ENCODE measurements around the gene ZNF48.

Gene ZNF48

GRCh38 chr16:30447512-30448226 lies 52.4 kb downstream of the ZNF48 start:
- no peak for ATAC-seq
- TF ChIP-seq GLIS3 (CRISPR knock-in tag; IDR thresholded peaks at IDR 0.05) = no peak
- TF ChIP-seq SNAI2 (CRISPR knock-in tag; IDR thresholded peaks at IDR 0.05) = no peak
- no peak for TF ChIP-seq ZNF70 (CRISPR knock-in tag; IDR thresholded peaks at IDR 0.05)
- TF ChIP-seq PPARA (CRISPR knock-in tag; IDR thresholded peaks at IDR 0.05; ENCODE audit: borderline replicate concordance) = no peak
- TF ChIP-seq ZFP3 (CRISPR knock-in tag; IDR thresholded peaks at IDR 0.05) = no peak
- TF ChIP-seq ISL1 (CRISPR knock-in tag; IDR thresholded peaks at IDR 0.05) = no peak
- no peak for TF ChIP-seq ARNTL (CRISPR knock-in tag; IDR thresholded peaks at IDR 0.05; ENCODE audit: borderline replicate concordance, low read depth)
- no peak for TF ChIP-seq PATZ1 (CRISPR knock-in tag; IDR thresholded peaks at IDR 0.05; ENCODE audit: borderline replicate concordance)
- no peak for TF ChIP-seq CREB5 (CRISPR knock-in tag; IDR thresholded peaks at IDR 0.05; ENCODE audit: low read depth)
- no peak for TF ChIP-seq RARB (CRISPR knock-in tag; IDR thresholded peaks at IDR 0.05)
- TF ChIP-seq TOX (CRISPR knock-in tag; IDR thresholded peaks at IDR 0.05; ENCODE audit: borderline replicate concordance) = no peak
- TF ChIP-seq TCF4 (CRISPR knock-in tag; IDR thresholded peaks at IDR 0.05; ENCODE audit: borderline replicate concordance) = no peak
- TF ChIP-seq TSHZ2 (CRISPR knock-in tag; IDR thresholded peaks at IDR 0.05) = no peak
- TF ChIP-seq BACH2 (CRISPR knock-in tag; IDR thresholded peaks at IDR 0.05; ENCODE audit: borderline replicate concordance) = no peak
- TF ChIP-seq ZNF565 (CRISPR knock-in tag; conservative IDR thresholded peaks at IDR 0.05; ENCODE audit: low read depth) = no peak
- no peak for TF ChIP-seq ZC3H10 (CRISPR knock-in tag; IDR thresholded peaks at IDR 0.05)

- no peak for ATAC-seq
- TF ChIP-seq CSDC2 (CRISPR knock-in tag; IDR thresholded peaks at IDR 0.05) = no peak
- TF ChIP-seq TSHZ2 (CRISPR knock-in tag; IDR thresholded peaks at IDR 0.05) = no peak
- no peak for TF ChIP-seq RARB (CRISPR knock-in tag; IDR thresholded peaks at IDR 0.05)
- TF ChIP-seq ZFP30 (CRISPR knock-in tag; IDR thresholded peaks at IDR 0.05) = no peak
- no peak for TF ChIP-seq SNAI2 (CRISPR knock-in tag; IDR thresholded peaks at IDR 0.05)
- TF ChIP-seq ISL1 (CRISPR knock-in tag; IDR thresholded peaks at IDR 0.05) = no peak
- TF ChIP-seq ESRRG (CRISPR knock-in tag; IDR thresholded peaks at IDR 0.05) = no peak
- no peak for TF ChIP-seq TOX (CRISPR knock-in tag; IDR thresholded peaks at IDR 0.05; ENCODE audit: borderline replicate concordance)
- no peak for TF ChIP-seq CSRNP3 (CRISPR knock-in tag; IDR thresholded peaks at IDR 0.05)
- TF ChIP-seq CREB5 (CRISPR knock-in tag; IDR thresholded peaks at IDR 0.05; ENCODE audit: low read depth) = no peak
Measured at GRCh38 chr16:30449116-30449435, 53.9 kb downstream of the ZNF48 start.

Data from SK-N-SH treated with all-trans-retinoic acid at 6 μM for 48 hours (cell line).